Posterior cingulate gyrus (tissue), 11 donors: ENCODE results near the gene TTN.

Experiments used
- DNase-seq, 10 donors: peaks; one replicate each; pipeline versions ENCODE4 v3.0.0 to v3.0.0-alpha.2; 2020 to 2021; ENCODE audit warnings: mixed read lengths in 3 of 10
- intact Hi-C: fragments of 100-400 bp; cut with DNase I; formaldehyde crosslinking; loops from one replicate; pipeline ENCODE4 v1.15.1; 2023

Gene TTN

DNA sequence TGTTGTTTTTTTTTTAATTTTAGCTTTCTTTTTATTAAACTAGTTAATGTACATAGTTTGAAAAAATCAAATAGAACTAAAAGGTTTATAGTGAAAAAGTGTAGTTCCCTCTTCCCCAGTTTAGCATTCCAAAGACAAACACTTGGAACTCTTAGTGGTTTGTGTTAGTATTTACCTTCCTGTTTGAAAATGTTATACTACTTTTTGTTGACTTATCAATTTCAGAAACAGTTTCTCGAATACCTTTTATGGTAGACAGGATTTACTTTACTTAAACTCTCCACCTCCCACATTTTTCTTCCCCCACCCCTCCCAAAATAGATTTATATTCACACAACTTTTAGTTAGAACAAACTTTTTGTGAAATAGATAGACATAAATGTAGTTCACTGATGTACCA, 300.3 kb downstream of the TTN start:
- no peak for DNase-seq
- intact Hi-C loops = no loop called here

DNA sequence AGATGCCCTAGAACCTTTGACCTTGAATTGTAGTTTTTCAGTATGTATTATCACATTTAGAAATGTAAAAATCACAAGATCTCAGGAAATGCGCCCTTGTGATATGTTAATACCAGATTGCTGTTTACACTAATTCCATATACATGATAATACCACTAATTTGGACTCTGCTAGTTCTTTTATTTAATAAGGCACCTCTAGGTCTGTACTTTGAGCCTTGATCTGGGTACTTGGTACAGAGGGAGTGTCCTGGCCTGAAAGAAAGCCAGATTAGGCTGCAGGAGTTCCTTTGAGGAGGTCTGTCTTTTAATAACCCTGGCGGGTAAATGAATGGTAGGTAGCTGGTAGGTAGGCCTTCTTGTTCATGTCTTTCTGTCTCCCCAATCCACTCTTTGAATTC, 300.7 kb downstream of the TTN start:
- no peak for DNase-seq
- intact Hi-C loops = no loop called here

- DNase-seq = no peak
- intact Hi-C loops = no loop called here
These were observed 301.1 kb downstream of the TTN start for GRCh38 chr2:178506101-178506500.

- intact Hi-C loops = no loop called here
These were observed 304.5 kb downstream of the TTN start for GRCh38 chr2:178502751-178503150.

DNA sequence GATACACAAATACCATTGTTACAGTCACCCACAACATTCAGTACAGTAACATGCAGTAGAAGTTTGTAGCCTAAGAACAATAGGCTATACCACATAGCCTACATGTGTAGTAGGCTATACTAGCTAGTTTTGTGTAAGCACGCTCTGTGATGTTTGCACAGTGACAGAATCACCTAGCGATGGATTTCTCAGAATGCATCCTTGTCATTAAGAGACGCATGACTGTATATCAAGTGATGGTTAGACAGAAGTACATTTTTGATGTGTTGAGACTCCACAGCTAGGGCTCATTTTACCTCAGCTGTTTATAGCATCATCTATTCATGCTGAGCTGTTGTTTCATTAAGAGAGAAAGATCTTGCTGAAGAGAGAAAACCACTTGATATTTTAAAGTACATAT, 307.6 kb downstream of the TTN start:
- intact Hi-C loops = no loop called here

More at GRCh38 chr2:178502751-178503150, 304.5 kb downstream of the TTN start:
- no peak for DNase-seq

DNA sequence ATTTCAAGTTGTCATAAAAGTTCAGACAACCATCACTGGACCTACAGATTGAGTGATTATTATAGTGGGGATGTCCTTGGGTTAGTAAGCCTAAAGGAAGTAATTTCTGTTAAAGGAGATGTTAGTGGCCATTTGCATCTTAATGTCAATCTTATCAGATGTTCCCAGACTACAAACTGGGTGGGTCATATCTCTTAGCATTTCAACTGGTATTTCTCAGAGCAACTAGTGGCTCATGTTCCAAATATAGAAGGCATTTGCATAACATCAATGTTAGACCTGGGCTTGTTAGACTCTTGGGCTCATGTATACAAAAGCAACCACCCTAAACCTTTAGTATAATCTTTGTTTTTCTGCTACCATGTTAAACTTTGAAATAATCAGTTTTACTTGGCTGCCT, 309.1 kb downstream of the TTN start:
- intact Hi-C loops = no loop called here

More for the DNA sequence above, 307.6 kb downstream of the TTN start:
- DNase-seq = no peak

GRCh38 chr2:178496049-178496448, 311.2 kb downstream of the TTN start:
- intact Hi-C loops = no loop called here
- DNase-seq = no peak

More for the DNA sequence above, 309.1 kb downstream of the TTN start:
- DNase-seq = no peak

GRCh38 chr2:178491612-178492011, 315.6 kb downstream of the TTN start:
- intact Hi-C loops = no loop called here
- DNase-seq = no peak

DNA sequence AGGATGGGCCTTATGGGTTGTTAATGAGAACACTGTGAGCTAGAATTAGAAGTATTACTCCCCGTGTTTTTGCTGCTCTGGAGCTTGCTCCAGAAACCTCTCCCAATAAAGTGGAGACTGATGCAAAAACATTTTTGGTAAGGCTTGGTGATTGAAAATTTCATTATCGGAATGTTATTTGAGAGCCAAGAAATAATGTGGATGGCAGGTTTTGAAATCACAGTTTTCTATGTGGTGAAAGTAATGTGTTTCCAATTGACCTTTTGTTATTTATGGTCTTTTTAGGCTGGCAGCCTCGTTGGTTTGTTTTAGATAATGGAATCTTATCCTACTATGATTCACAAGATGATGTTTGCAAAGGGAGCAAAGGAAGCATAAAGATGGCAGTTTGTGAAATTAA, 321.9 kb downstream of the TTN start:
- intact Hi-C loops = no loop called here
- DNase-seq = no peak

- intact Hi-C loops = no loop called here
- DNase-seq = peak in 2 of 10 donors; percentile 35 to 39
These were observed 322.8 kb downstream of the TTN start for GRCh38 chr2:178484245-178485041.

- no peak for DNase-seq
These were observed 324.8 kb downstream of the TTN start for GRCh38 chr2:178482437-178482836.

GRCh38 chr2:178480227-178481181, 326.7 kb downstream of the TTN start, which contains the start of gene PLEKHA3:
Gene PLEKHA3, plus strand, starts transcription at chr2:178480457. Its CDS starts 413 bp downstream, at chr2:178480870.
- peak; percentile 83 to 99 (median 90) for DNase-seq
- intact Hi-C loops = no loop called here

More at GRCh38 chr2:178482437-178482836, 324.8 kb downstream of the TTN start:
- intact Hi-C loops = no loop called here

DNA sequence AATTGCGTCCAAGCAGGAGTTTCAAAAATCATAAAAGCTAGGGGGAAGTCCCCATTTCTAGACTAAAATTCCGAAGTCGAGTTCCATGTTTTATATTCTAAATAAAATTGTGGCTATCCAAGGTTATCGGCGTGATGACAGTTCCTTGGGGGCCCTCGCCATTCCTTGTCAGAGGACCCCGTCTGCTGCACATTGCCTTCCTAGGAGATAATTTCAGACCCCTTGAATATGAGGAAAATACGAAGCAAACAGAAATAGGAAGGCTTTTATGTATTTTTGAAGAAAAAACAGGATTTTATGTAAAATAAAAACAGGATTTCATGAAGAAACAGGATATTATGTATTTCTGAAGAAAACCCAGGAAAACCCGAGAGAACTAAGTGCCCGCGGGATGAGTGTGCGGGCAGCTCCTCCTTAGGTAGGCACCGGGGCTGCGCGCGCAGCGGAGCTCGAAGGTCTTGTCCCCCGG, 327.4 kb downstream of the TTN start:
- intact Hi-C loops = no loop called here
- no peak for DNase-seq

- no peak for DNase-seq
- intact Hi-C loops = no loop called here
These were observed 328.0 kb downstream of the TTN start for GRCh38 chr2:178479275-178479616.

DNA sequence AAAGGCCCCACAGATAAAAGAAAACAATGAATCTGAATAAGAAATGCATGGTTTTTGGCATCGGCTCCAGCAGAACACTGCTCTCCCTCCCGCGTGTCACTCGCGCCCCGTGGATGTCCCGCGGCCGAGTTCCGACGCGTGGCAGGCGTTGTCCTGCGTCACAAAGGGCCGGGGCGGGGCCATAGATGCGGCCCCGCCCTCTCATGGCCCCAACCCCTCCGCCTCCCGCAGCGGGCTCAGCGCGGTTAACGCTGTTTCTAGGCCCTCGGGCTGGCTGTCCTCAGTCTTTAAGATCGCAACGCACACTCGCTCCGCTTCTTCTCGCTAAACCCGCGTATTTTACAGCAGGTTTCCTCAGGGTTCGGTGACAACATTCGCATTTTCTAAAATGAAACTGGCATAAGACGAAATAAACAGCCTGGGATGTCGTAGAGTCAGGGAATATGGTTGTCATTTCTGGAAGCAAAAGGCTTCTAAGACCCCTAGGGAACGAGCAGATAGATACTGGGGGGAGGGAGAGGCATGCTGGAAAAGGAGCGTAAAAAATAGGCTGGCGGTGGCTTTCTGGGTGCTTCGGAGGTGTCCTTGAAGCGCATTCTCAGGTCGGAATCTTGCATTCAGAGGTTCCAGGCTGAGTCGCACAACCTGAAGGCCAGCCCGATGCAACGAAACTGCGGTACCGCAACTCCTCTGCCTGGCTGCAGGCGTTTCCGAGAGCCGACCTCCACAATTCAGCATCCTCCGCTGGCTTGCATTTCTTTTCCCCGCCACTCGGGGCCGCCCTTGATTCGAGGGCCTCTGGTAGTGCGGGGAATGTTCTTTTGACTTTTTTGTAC, 328.6 kb downstream of the TTN start, which contains the start of gene FKBP7:
FKBP7 (minus strand) TSS at position 162 of the 836 bp plus-strand sequence; CDS start at position 61, 101 bp downstream.
- intact Hi-C loops = loop anchor here (1.0 kb wide), 1 partner anchor 27 kb away; the partner anchor contains the start of genes PJVK and PRKRA
- peak; percentile 81 to 98 (median 91) for DNase-seq

GRCh38 chr2:178478130-178478438, 329.1 kb downstream of the TTN start:
- DNase-seq = no peak
- intact Hi-C loops = loop anchor here (1.0 kb wide), 1 partner anchor 27 kb away; the partner anchor contains the start of genes PJVK and PRKRA

- no peak for DNase-seq
- intact Hi-C loops = loop anchor here (1.0 kb wide), 1 partner anchor 26 kb away; the partner anchor contains the start of genes PJVK and PRKRA
These were observed 329.6 kb downstream of the TTN start for GRCh38 chr2:178477443-178478129.

DNA sequence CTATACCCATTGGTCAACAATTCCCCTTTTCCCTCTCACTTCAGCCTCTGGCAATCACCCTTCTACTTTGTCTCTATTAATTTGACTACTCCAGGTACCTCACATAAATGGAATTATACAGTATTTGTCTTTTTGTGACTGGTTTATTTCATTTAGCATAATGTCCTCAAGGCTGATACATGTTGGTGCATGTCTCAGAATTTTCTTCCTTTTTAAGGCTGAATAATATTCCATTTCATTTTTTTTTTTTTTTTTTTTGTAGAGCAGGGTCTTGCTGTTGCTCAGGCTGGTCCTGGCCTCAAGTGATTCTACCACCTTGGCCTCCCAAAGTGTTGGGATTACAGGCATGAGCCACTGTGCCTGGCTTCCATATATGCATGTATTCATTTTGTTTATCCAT, 330.7 kb downstream of the TTN start:
- intact Hi-C loops = no loop called here
- DNase-seq = no peak
